GM18505 (cell line): ENCODE data around the gene SBK2.

Experiments used
- ATAC-seq: cut with Tn5 transposase; IDR thresholded peaks from one replicate; pipeline ENCODE4 v1.9.1; 2021; ENCODE audit not compliant: unreplicated experiment
- POLR2A ChIP-seq: IDR thresholded peaks from 4 replicates; pipeline ENCODE4 v1.6.1; 2011; ENCODE audit warnings: borderline replicate concordance; ENCODE audit not compliant: insufficient read depth, insufficient read length; ENCODE audit errors: extremely low read depth

The SBK2 gene

DNA sequence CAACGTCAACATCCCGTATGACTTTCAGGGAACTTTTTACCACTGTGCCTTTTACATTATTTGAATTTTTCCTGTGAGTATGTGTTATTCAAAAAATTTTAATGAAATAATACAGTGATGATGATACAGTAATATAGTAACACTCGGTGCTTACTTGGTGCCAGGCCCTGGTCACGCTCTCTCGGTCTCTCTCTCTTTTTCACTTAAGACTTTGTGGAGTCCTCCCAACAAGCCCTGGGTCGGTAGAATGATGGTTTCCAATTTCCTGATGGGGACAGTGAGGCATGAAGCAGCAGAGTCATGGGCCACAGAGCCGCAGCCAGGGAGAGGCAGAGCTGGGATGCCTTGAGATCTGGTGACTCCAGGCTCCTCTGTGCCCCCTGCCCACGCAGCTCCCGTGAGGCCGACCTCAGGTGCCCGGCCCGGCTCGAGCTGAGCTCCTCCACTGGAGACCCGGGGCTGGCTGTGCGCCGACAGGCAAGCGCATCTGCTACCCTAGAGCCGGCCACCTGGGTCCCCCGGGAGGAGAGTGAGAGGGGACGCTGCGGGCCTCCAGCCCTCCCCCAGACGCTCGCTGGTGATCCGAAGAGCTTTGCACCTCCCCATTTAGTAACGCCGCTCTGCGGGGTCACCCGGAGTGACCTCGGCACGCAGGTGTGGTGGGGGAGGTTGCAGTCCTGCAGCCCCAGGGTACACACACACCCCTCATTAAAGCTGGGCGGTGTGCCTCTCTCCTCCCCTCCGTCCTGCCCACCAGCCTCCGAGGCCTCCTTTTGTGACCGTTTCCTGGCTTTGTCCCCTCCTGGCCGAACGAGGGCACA, 12.8 kb upstream of the SBK2 start:
- ATAC-seq: no peak
- no peak for TF ChIP-seq POLR2A

GRCh38 chr19:55546822-55547614, 10.1 kb upstream of the SBK2 start:
- no peak for TF ChIP-seq POLR2A

DNA sequence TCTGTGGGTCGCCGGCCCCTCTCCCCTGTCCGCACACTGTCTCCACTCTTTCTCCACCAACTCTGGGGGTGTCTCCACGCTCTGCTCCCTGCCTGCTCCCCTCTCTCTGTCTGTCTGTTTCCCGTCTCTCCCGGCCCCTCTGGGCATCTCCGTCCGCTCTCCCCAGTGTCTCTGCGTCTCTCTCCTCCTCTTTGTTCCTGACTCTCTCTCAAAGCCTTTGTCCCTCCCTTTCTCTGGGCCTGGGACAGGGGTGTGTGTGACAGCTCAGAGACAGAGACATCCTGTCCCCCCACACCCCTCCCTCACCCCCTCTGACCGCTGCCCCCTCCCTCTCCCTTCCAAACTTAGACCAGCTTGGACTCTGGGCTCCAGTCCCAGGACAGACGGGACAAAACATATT, 9.1 kb upstream of the SBK2 start:
- TF ChIP-seq POLR2A: no peak
- ATAC-seq: no peak

More at GRCh38 chr19:55546822-55547614, 10.1 kb upstream of the SBK2 start:
- ATAC-seq: no peak

DNA sequence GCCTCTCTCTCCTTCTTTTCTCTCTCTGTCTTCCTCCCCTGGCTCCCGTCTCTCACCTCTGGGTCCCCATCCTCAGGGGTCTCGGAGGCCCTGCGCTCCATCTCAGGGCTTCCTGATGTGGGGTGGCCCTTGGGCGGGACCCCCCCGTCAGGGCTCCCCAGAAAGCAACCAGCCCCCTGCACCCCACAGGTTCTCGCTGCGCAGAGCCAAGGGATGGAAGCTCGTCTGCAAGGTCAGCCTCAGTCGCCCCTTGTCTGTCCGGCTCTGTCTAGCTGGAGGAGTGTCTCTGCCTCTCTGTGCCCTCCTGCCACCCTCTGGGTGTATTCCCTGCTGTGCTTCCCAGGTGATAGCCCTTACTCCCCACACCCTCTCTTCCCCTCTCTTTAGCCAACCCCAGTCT, 8.5 kb upstream of the SBK2 start, which contains the start of gene SBK3:
Gene SBK3, minus strand, starts transcription at position 101 of the 400 bp plus-strand sequence. Its CDS starts 0 bp downstream, at position 101.
- no peak for ATAC-seq
- no peak for TF ChIP-seq POLR2A

GRCh38 chr19:55544776-55545439, 8.0 kb upstream of the SBK2 start:
- ATAC-seq: no peak
- no peak for TF ChIP-seq POLR2A

DNA sequence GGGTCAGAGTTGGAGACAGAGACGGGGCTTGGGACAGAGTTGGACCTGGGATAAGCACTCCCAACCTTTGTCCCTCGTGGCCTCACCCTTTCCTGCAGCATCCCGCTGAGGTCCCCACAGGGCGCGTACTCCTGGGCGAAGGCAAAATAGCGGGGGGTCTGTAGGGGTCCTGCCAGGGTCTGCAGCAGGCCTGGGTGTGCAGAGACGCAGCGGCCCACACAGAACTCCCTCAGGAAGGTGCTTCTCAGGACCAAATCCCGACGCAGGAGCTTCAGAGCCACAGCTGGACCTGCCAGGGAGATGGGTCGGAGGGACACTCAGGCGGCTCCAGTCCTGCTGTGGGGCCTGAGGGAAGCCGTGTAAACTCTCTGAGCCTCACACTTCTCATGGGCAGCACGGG, 7.1 kb upstream of the SBK2 start:
- no peak for ATAC-seq

GRCh38 chr19:55543567-55543966, 6.6 kb upstream of the SBK2 start:
- no peak for TF ChIP-seq POLR2A
- ATAC-seq: no peak

More for the DNA sequence above, 7.1 kb upstream of the SBK2 start:
- TF ChIP-seq POLR2A: no peak

GRCh38 chr19:55542292-55542855, 5.4 kb upstream of the SBK2 start:
- no peak for ATAC-seq
- no peak for TF ChIP-seq POLR2A

GRCh38 chr19:55541091-55541490, 4.2 kb upstream of the SBK2 start:
- no peak for TF ChIP-seq POLR2A
- no peak for ATAC-seq

DNA sequence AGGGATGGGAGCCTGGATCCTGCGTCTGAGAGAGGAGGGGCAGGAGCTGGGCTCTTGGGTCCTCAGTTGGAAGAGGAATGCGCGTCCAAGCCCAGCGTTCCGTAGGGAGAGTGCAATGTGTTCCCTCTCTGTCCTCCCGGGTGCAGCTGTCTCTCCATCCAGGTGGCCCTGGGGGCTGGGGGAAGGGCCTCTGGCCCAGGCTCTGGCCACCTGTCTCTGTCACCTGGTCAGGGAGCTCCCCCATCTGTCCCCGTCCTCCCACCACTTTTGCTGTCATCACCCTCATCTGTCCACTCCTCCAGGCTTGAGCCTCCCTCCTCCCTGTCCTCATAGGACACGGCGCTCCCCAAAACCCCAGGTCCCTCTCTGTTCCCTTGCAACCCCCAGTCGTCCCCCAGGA, 3.7 kb upstream of the SBK2 start:
- TF ChIP-seq POLR2A: no peak
- ATAC-seq: no peak

GRCh38 chr19:55539090-55539984, 2.4 kb upstream of the SBK2 start:
- TF ChIP-seq POLR2A: no peak
- ATAC-seq: no peak

DNA sequence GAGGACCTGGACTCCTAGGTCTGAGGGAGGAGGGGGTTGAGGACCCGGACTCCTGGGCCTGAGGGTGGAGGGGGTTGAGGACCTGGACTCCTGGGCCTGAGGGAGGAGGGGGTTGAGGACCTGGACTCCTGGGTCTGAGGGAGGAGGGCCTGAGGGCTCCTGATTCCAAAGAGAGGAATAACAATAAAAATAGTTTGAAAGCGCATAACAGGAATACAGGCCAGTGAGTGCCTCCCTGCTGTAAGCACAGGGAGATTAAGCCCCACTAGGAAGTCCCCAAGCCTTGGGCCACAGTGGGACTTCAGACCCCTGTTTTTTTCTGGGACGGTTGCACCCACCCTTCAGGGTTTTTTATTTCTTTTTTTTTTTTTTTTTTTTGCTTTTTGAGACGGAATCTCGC, 1.2 kb upstream of the SBK2 start:
- ATAC-seq: no peak
- no peak for TF ChIP-seq POLR2A
